HepG2 (cell line): ENCODE results near the gene PCED1B.

Experiments
- POLR2A ChIP-seq, 2 experiments: IDR thresholded peaks; 2 replicates each; pipeline ENCODE4 v1.6.1; 2011; ENCODE audit warnings: low read depth in 2 of 2, low read length in 2 of 2, mild to moderate bottlenecking in 1 of 2, moderate library complexity in 1 of 2; ENCODE audit not compliant: insufficient read depth in 1 of 2
- SMAD9 ChIP-seq: sonication (generic); formaldehyde crosslinking; IDR thresholded peaks from 2 replicates; pipeline ENCODE4 v1.5.1; 2020; ENCODE audit warnings: mild to moderate bottlenecking, missing genetic modification reagents

- TF ChIP-seq POLR2A (IDR thresholded peaks at IDR 0.05; ENCODE audit: insufficient read depth in 1 of 2, low read depth in 2 of 2, low read length in 2 of 2): no peak
- TF ChIP-seq SMAD9 (CRISPR knock-in tag): no peak
Measured at GRCh38 chr12:47265391-47265790, 186.0 kb downstream of the PCED1B start.
